ENCODE measurements around the gene PRMT1.

DNA sequence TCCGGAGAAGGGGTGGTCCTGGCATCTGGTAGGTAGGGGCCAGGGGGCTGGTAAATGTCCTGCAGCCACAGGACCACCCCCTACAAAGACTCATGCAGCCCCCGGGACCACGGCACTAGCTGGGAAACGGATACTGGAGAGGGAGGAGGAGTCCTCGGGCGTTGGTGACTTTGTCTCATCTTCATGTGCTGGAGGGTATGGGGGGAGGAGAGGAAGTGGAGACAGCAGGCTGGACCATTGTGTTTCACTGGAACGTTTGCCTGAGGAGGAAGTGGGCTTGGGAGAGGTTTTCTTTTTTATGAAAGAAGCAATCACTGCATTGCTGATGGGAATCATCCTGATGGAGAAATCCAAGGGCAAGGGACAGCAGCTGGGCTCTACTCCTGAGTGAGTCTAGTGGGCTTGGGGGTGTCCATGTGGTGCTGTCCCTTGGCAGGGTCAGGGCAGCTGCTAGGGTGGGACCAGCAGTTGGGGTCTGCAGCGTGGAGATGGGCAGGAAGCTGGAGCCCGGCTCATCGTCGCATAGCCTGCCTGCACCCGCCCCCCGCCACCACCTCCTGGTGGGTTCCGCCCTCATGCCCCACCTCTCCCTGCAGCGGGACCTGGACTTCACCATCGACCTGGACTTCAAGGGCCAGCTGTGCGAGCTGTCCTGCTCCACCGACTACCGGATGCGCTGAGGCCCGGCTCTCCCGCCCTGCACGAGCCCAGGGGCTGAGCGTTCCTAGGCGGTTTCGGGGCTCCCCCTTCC is 10.7 kb downstream of the PRMT1 start:
- no peak for TF ChIP-seq POLR2A (IDR thresholded peaks at IDR 0.05)
- TF ChIP-seq, protein P1, sequence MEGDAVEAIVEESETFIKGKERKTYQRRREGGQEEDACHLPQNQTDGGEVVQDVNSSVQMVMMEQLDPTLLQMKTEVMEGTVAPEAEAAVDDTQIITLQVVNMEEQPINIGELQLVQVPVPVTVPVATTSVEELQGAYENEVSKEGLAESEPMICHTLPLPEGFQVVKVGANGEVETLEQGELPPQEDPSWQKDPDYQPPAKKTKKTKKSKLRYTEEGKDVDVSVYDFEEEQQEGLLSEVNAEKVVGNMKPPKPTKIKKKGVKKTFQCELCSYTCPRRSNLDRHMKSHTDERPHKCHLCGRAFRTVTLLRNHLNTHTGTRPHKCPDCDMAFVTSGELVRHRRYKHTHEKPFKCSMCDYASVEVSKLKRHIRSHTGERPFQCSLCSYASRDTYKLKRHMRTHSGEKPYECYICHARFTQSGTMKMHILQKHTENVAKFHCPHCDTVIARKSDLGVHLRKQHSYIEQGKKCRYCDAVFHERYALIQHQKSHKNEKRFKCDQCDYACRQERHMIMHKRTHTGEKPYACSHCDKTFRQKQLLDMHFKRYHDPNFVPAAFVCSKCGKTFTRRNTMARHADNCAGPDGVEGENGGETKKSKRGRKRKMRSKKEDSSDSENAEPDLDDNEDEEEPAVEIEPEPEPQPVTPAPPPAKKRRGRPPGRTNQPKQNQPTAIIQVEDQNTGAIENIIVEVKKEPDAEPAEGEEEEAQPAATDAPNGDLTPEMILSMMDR (IDR thresholded peaks at IDR 0.05): no peak

All from lower leg skin (tissue), 3 donors.